Lung microvascular endothelial cell (primary cell): Measurements from ENCODE around the gene CD164L2. TPM values are rescaled to one million over a fixed set of nuclear protein-coding genes. Genes with fewer than 3 reads are reported as not detected.
A peak's percentile ranks its signal among the peaks of the same experiment; 100 is the strongest.
"Not testable (repeated sequence)": the region's sequence is repeated elsewhere in the genome, so short reads cannot be mapped to it uniquely, and the experiment has no call there.

Experiments
- DNase-seq, 2 donors: peaks; one replicate each; pipeline versions ENCODE4 v3.0.0 to v3.0.0-alpha.2; 2010; ENCODE audit warnings: low read depth in 2 of 2
- total RNA-seq: library from RNA; depleted of rRNA; stranded (reverse); fragments of >200 nt; gene quantifications from 2 replicates; pipeline ENCODE4 v1.2.1, GENCODE V29; 2014

The CD164L2 gene
- total RNA-seq, 1 donor from 2014 or later, result not detected

GRCh38 chr1:27405598-27406361, 22.6 kb upstream of the CD164L2 start:
- DNase-seq, result not testable (repeated sequence)

- DNase-seq, result no peak
Measured at GRCh38 chr1:27405074-27405473, 21.9 kb upstream of the CD164L2 start.

- no peak for DNase-seq
Measured at GRCh38 chr1:27403931-27404330, 20.8 kb upstream of the CD164L2 start.

GRCh38 chr1:27403065-27403726, 20.1 kb upstream of the CD164L2 start:
- DNase-seq, result peak in 1 of 2 donors; percentile 51

GRCh38 chr1:27402349-27402754, 19.2 kb upstream of the CD164L2 start:
- peak; percentile 77 to 78 for DNase-seq

- no peak for DNase-seq
Measured at GRCh38 chr1:27400963-27401341, 17.8 kb upstream of the CD164L2 start.

GRCh38 chr1:27400082-27400962, 17.2 kb upstream of the CD164L2 start:
- no peak for DNase-seq

GRCh38 chr1:27399251-27400025, 16.3 kb upstream of the CD164L2 start:
- DNase-seq, result no peak

- no peak for DNase-seq
Measured at GRCh38 chr1:27398405-27399149, 15.4 kb upstream of the CD164L2 start.

- DNase-seq, result no peak
Measured at GRCh38 chr1:27397749-27398148, 14.6 kb upstream of the CD164L2 start.

GRCh38 chr1:27397110-27397509, 14.0 kb upstream of the CD164L2 start:
- DNase-seq, result no peak

- DNase-seq, result peak; percentile 62 to 72
Measured at GRCh38 chr1:27395441-27396195, 12.5 kb upstream of the CD164L2 start.

- no peak for DNase-seq
Measured at GRCh38 chr1:27394925-27395324, 11.8 kb upstream of the CD164L2 start.

GRCh38 chr1:27394282-27394658, 11.1 kb upstream of the CD164L2 start:
- no peak for DNase-seq

- no peak for DNase-seq
Measured at GRCh38 chr1:27393641-27394281, 10.6 kb upstream of the CD164L2 start.

GRCh38 chr1:27392778-27393635, 9.9 kb upstream of the CD164L2 start:
- no peak for DNase-seq

- peak; percentile 93 to 94 for DNase-seq
Measured at GRCh38 chr1:27392096-27392777, 9.1 kb upstream of the CD164L2 start, which contains the start of gene GPR3. GPR3 (plus strand) TSS chr1:27392622; CDS start chr1:27393799, 1,177 bp downstream.
